ENCODE results near the gene CHMP4B.

CHMP4B gene

DNA sequence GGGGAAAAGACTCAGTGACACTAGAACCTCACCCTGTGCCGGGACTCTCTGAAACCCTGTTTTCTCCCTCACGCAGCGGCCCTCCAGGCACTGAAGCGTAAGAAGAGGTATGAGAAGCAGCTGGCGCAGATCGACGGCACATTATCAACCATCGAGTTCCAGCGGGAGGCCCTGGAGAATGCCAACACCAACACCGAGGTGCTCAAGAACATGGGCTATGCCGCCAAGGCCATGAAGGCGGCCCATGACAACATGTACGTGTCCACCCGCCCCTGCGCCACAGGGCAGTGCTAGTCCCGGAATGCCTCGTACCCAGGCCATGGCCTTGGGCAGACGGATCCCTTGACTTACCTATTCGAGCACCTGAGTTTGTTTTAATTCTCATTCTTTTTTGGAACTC, 37.2 kb downstream of the CHMP4B start:
- DNase-seq (ENCODE audit: low spot score): no peak
- TF ChIP-seq CTCF (IDR thresholded peaks at IDR 0.05; ENCODE audit: extremely low read depth, missing control alignments): no peak

DNA sequence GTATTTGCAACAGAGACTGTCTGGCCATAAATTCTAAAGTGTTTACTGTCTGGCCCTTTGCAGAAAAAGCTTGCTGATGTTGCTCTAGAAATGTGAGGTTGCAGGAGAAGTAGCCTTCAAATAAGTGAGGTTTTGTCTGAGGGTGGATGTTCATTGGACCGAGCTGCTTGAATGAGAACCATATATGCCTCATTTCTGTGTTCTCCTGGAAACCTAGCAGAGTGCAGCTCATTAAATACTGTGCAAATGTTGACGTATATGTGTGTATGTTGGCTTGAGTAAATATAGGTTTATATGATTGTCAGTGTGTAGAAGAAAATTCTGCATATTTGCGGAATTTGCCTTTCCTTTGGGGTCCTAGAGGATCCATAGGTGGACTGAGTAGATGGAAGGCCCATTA, 39.0 kb downstream of the CHMP4B start:
- DNase-seq (ENCODE audit: low spot score): no peak
- no peak for TF ChIP-seq CTCF (IDR thresholded peaks at IDR 0.05; ENCODE audit: extremely low read depth, missing control alignments)

DNA sequence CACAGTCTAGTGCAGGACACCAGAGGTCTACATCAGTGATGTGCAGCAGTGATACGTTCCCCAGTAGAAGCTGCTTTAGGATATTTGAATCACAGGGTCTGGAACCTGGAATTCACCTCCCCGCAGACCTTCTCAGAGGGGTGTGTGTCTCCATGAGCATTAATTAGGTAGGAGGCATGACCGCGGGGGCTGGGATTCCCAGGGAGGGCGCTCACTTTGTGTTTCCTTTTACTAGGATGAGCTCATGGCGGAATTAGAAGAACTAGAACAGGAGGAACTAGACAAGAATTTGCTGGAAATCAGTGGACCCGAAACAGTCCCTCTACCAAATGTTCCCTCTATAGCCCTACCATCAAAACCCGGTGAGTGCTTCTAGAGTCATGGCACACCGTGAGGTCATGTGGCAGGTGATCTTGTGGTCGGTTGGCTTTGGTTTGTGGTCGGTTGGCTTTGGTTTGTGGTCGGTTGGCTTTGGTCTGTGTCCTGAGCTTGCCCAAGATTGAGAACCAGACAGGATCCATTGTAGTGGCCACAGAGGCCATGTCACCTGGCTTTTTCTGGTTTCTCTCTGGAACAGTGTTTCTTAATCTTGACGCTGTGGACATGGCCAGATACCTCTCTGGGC, 40.8 kb downstream of the CHMP4B start:
- TF ChIP-seq CTCF (IDR thresholded peaks at IDR 0.05; ENCODE audit: extremely low read depth, missing control alignments): no peak
- DNase-seq (ENCODE audit: low spot score): no peak

- TF ChIP-seq CTCF (IDR thresholded peaks at IDR 0.05; ENCODE audit: extremely low read depth, missing control alignments): no peak
- DNase-seq (ENCODE audit: low spot score): no peak
These were observed 41.7 kb downstream of the CHMP4B start for GRCh38 chr20:33852626-33853506.

GRCh38 chr20:33853507-33853813, 42.3 kb downstream of the CHMP4B start:
- TF ChIP-seq CTCF (IDR thresholded peaks at IDR 0.05; ENCODE audit: extremely low read depth, missing control alignments): no peak
- DNase-seq (ENCODE audit: low spot score): no peak

GRCh38 chr20:33857722-33858563, 46.8 kb downstream of the CHMP4B start:
- no peak for TF ChIP-seq CTCF (IDR thresholded peaks at IDR 0.05; ENCODE audit: extremely low read depth, missing control alignments)
- no peak for DNase-seq (ENCODE audit: low spot score)

DNA sequence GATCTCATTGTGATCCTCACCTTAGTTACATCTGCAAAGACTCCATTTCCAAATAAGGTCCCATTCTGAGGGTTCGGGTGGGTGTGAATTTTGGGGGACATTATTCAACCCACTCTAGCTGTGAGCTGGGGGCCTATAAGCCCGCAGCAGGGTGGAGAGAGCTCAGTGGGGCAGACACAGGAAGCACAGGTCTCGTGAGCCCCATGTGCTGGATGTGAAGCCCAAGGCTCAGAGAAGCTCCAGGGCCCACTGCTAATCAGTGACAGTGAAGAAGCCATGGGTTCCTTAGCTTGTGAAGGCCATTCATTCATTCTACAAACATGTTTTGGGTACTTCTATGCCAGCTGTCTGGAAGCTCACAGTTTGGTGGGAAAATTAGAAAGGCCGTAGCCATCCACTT, 47.5 kb downstream of the CHMP4B start:
- no peak for DNase-seq (ENCODE audit: low spot score)

More for the DNA sequence above, 47.5 kb downstream of the CHMP4B start:
- no peak for TF ChIP-seq CTCF (IDR thresholded peaks at IDR 0.05; ENCODE audit: extremely low read depth, missing control alignments)

All from GM20000 (cell line).